Mesodermal cell (in vitro differentiated cells): Measurements from ENCODE around the gene FEM1B.
A peak's percentile ranks its signal among the peaks of the same experiment; 100 is the strongest.

Source experiments
- H3K27ac ChIP-seq: 2 replicates; pipeline ENCODE4 v1.7.0; 2013; ENCODE audit warnings: mild to moderate bottlenecking, low read depth, low read length, moderate library complexity; ENCODE audit not compliant: severe bottlenecking
- H3K36me3 ChIP-seq: 2 replicates; pipeline ENCODE4 v1.7.1; 2013; ENCODE audit warnings: mild to moderate bottlenecking, low read length, moderate library complexity; ENCODE audit not compliant: control insufficient read depth, insufficient read depth
- H3K4me1 ChIP-seq: one replicate; pipeline ENCODE4 v1.7.1; 2013; ENCODE audit warnings: mild to moderate bottlenecking, low read length; ENCODE audit not compliant: insufficient read depth, control insufficient read depth, poor library complexity, severe bottlenecking
- H3K4me3 ChIP-seq: 2 replicates; pipeline ENCODE4 v1.7.0; 2013; ENCODE audit warnings: low read length, control low read depth, mild to moderate bottlenecking; ENCODE audit not compliant: insufficient read depth, poor library complexity, severe bottlenecking; ENCODE audit errors: extremely low read depth
- H3K9me3 ChIP-seq: 2 replicates; pipeline ENCODE4 v1.7.1; 2013; ENCODE audit warnings: mild to moderate bottlenecking, low read length, moderate library complexity; ENCODE audit not compliant: control insufficient read depth
- WGBS, 2 experiments: methylation state at CpG; one replicate each; pipeline ENCODE4 v1.1.5; 2013; ENCODE audit warnings: missing lambda C conversion rate in 2 of 2; ENCODE audit not compliant: insufficient coverage in 2 of 2; 5-methylcytosine and 5-hydroxymethylcytosine counted together

FEM1B gene

DNA sequence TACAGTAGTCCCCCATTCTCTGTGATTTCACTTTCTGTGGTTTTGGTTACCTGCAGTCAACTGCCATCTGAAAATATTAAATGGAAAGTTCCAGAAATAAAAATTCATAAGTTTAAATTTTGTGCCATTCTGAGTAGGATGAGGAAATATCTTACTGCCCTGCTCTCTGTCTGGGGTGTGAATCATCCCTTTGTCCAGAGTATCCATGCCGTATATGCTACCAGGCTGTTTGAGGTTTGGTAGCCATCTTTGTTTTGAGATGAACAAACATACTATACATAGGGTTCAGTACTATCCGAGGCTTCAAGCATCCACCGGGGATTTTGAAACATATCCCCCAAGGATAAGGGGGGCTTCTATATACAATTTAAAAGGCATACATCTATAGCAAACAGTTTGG lies 16.3 kb upstream of the FEM1B start:
- no peak overlapping the region for H3K4me3 ChIP-seq
- H3K9me3 ChIP-seq = no peaks in the 10 kb centered on the region
- no peak overlapping the region for H3K27ac ChIP-seq
- WGBS, 2 experiments = no CpG with 5 or more reads among the region's 3 CpGs
- H3K36me3 ChIP-seq = no peaks in the 10 kb centered on the region
- H3K4me1 ChIP-seq = peaks cover 4% of the 10 kb centered on the region

DNA sequence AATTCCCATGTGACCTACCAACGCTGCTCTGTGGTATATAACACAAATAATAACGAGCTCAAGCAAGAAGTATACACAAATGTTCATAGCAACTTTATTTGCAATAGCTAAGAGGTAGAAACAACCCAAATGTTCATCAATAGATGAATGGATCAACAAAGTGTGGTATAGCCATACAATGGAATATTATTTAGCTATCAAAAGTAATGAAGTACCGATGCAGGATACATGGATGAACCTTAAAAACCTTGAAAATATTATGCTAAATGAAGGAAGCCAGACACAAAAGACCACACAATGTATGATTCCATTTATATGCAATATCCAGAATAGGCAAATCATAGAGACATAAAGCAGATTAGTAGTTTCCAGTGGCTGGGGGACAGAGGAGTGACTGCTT lies 15.6 kb upstream of the FEM1B start:
- Histone ChIP-seq H3K4me3 (no peak overlapping the region), H3K4me1 (peaks cover 4% of the 10 kb centered on the region), H3K36me3 (no peaks in the 10 kb centered on the region), H3K9me3 (no peaks in the 10 kb centered on the region), H3K27ac (no peak overlapping the region)
- WGBS, 2 experiments = 100% methylated on average over 2 of the region's 3 CpGs; no CpG with 5 or more reads in 1 of the 2 experiments

DNA sequence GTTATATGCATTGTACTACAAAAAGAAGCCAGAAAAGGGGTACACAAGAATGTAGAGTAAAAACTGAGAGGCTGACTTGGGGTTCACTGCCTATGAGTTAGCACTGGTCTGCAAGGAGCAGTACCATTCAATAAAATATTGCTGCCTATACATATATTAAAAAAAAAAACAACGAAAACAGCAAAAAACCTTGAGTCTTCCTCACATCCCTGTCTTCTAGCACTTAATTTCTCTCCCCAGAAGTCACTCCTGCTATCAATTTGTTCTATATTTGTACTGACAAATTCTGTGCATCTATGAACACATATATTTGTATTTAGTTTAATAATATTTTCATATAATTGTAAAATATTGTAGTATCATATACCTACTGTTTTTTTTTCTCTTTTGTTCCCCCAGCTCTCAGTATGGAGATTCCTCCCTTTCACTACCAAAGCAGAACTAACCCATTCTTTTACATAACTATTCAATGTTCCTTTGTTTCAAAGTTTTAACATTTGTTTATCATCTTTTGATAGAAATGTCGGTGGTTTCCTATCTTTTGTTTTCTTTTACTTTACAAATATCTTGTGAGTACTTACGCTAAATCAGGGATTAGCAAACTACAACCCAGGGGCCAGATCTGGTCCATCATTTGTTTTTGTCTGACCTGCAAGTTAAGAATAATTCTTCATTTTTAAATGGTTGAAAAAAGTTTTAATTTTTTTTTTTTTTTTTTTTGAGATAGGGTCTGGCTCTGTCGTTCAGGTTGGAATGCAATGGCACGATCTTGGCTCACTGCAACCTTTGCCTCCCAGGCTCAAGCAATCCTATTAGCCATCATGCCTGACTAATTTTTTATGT lies 14.8 kb upstream of the FEM1B start:
- no peaks in the 10 kb centered on the region for H3K9me3 ChIP-seq
- WGBS, 2 experiments = 86% methylated on average over 1 of the region's 5 CpGs; no CpG with 5 or more reads in 1 of the 2 experiments
- no peaks in the 10 kb centered on the region for H3K4me1 ChIP-seq
- no peak overlapping the region for H3K4me3 ChIP-seq
- no peak overlapping the region for H3K27ac ChIP-seq
- no peaks in the 10 kb centered on the region for H3K36me3 ChIP-seq

DNA sequence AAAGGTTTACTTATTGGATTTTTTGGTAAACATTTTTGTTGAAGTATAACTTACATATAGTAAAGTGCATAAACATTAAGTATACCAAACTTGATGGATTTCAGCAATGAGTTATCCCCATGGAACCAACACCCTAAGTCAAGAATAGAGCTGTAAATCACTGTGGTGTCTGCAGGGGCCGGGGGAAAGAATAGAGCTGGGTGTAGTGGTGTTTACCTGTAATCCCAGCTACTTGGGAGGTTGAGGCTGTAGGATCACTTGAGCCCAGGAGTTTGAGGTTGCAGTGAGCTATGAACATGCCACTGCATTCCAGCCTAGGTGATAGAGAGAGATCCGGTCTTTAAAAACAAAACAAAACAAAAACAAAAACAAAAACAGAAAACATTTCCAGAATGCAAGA lies 13.3 kb upstream of the FEM1B start:
- Histone ChIP-seq H3K36me3 (no peaks in the 10 kb centered on the region), H3K27ac (no peak overlapping the region), H3K4me1 (no peaks in the 10 kb centered on the region), H3K9me3 (no peaks in the 10 kb centered on the region), H3K4me3 (no peak overlapping the region)
- WGBS, 2 experiments = 33 to 37% methylated on average over 1 to 2 of the region's 2 CpGs

DNA sequence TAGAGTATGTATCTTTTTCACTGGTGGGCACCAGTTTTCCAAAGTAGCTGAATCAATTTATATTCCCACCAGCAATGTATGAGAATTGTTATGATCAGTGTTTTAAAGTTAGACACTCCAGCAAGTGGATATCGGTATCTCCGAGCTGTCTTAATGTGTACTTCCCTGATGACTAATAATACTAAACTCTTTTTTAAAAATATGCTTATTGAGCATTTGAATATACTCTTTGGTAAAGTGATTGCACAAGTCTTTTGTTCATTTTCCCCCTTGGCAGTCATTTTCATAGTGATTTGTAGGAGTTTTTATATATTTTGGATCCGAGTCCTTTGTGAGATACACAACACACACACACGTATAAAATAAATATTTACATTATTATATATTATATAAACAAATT lies 12.5 kb upstream of the FEM1B start:
- no peak overlapping the region for H3K27ac ChIP-seq
- H3K9me3 ChIP-seq = no peaks in the 10 kb centered on the region
- no peaks in the 10 kb centered on the region for H3K4me1 ChIP-seq
- WGBS, 2 experiments = no CpG with 5 or more reads among the region's 4 CpGs
- H3K36me3 ChIP-seq = no peaks in the 10 kb centered on the region
- no peak overlapping the region for H3K4me3 ChIP-seq

DNA sequence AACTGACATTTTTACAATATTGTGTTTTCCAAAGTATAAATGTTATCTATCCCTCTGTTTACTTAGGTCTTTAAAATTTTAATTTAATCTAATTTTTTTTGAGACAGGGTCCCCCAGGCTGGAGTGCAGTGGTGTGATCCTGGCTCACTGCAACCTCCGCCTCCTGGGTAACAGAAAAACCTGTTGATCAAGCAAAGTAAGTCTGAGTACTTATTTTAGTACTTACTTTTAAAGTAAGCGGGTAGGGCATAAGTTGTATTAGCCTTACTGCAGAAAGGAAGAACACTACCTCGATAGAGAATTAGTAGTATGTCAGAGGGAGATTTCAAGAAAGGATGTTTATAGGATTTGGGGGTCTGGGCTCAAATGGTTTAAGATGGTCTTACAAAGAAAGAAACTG lies 11.9 kb upstream of the FEM1B start:
- WGBS, 2 experiments = 88 to 100% methylated on average over 1 to 3 of the region's 3 CpGs
- Histone ChIP-seq H3K4me1 (no peaks in the 10 kb centered on the region), H3K4me3 (no peak overlapping the region), H3K36me3 (no peaks in the 10 kb centered on the region), H3K9me3 (no peaks in the 10 kb centered on the region), H3K27ac (no peak overlapping the region)

DNA sequence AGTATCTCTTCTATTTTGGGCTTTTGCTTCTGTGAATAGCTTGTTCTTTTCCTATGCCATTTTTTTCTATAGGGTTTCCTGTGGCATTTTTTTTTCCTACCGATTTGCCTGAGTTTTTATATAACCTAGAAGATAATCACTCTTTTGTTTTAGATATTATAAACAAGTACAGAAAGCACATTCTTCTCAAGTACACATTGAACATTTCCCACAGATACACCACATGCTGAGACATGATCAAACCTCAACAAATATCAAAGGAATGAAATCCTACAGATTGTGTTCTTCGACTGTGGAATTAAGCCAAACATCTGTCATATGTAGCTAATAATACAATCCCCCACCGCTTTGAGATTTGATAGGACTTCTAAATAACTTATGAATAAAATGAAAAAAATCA lies 9.1 kb upstream of the FEM1B start:
- H3K4me3 ChIP-seq = no peak overlapping the region
- peaks cover 20% of the 10 kb centered on the region for H3K4me1 ChIP-seq
- no CpG with 5 or more reads among the region's 3 CpGs for WGBS, 2 experiments
- H3K27ac ChIP-seq = no peak overlapping the region
- no peaks in the 10 kb centered on the region for H3K36me3 ChIP-seq
- H3K9me3 ChIP-seq = no peaks in the 10 kb centered on the region

DNA sequence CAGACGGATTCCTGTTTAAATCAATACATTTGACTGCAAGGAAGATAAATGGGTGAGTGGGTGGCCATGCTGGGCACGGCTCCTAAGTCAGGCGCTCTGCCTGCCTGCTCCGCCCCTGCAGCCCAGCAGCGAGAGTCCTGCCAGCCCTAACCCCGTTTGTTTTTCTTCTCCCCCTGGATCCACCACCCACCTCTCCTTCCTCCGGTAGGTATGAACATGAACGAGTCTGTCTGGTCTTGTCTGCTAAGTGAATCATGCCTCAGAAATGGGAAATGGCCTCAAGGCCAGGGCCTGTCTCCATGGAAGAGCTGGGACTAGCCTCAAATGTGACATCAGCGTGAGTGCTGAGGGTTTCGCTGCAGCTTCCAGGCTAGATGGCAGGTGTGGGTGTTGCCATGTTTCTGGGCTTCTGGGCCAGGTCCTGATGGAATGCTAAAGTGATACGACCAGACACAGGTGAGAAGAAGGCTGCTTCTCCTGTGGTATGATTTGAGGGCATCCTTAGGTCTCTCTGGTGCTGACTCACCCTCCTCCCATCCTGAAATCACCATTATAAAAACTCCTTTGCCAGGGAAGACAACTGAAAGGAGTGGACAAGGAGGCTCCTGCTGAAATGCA lies 5.6 kb upstream of the FEM1B start:
- WGBS, 2 experiments = 42 to 72% methylated on average over 2 to 3 of the region's 11 CpGs
- H3K27ac ChIP-seq = peak overlapping the region; percentile 69
- no peaks in the 10 kb centered on the region for H3K9me3 ChIP-seq
- H3K36me3 ChIP-seq = no peaks in the 10 kb centered on the region
- H3K4me1 ChIP-seq = peaks cover 20% of the 10 kb centered on the region
- no peak overlapping the region for H3K4me3 ChIP-seq

DNA sequence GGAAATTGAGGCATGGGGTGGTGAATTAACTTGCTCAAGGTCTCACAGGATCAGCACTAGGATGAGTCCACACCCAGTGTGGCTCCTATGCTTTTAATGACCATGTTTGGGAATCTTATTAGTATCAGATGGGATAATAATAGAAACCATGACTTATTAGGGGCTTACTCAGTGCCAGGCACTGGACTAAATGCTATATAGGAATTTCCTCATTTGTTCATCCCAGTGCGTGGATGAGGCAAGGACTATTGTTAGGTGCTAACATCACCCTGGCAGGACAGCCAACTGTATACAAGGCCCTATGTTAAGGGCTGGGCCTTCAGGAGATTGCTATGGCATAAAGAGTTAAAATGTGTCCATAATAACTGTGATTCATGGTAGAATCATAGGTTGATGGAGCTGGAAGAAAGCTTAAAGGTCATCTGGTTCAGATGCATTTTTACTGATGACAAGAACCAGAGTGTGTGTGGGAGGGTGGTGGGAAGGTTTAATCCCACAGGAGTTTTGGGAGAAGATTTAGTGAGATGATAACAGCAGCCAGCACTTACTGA lies 4.7 kb upstream of the FEM1B start:
- no peaks in the 10 kb centered on the region for H3K36me3 ChIP-seq

DNA sequence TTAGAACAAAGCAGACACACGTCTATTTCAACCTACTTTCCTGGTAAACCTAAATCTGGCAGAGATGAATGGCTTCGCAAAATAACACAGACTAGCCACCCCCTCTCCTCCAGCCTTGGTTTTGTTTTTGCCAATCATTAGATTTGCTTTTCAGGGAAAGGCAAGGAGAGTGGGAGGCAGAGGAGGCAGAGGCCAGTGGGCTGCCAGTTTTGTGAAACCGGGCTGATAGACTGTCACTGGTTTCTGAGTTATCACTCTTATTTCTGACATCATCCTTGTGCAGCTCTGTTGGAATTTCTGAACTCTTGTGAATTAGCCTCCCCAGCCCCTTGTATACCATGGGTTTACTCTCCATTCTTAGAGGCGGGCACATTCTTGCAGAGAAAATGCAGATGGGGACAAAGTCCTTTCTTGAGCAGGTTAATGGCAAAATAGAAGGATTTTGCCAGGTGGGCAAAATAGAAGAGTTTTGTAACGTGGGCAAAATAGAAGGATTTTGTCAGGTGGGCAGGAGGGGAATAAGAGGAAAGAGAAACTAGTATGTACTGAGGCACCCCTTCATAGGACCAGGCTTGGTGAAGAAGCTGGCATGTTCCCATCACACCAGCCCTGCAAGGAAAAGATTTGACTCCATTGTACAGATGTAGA lies 3.2 kb upstream of the FEM1B start:
- H3K9me3 ChIP-seq = no peaks in the 10 kb centered on the region
- peaks cover 20% of the 10 kb centered on the region for H3K4me1 ChIP-seq
- no peaks in the 10 kb centered on the region for H3K36me3 ChIP-seq
- no peak overlapping the region for H3K4me3 ChIP-seq
- H3K27ac ChIP-seq = no peak overlapping the region
- 81 to 85% methylated on average over 2 to 3 of the region's 5 CpGs for WGBS, 2 experiments

More for the DNA sequence above, 4.7 kb upstream of the FEM1B start:
- Histone ChIP-seq H3K4me1 (peaks cover 20% of the 10 kb centered on the region), H3K4me3 (no peak overlapping the region), H3K27ac (no peak overlapping the region), H3K9me3 (no peaks in the 10 kb centered on the region)
- 90% methylated on average over 1 of the region's 1 CpG; no CpG with 5 or more reads in 1 of the 2 experiments for WGBS, 2 experiments
